ENCODE results near the gene GRK4. TPM values are rescaled to one million over a fixed set of nuclear protein-coding genes. Genes with fewer than 3 reads are reported as not detected.
"Not testable (repeated sequence)": the region's sequence is repeated elsewhere in the genome, so short reads cannot be mapped to it uniquely, and the experiment has no call there.

GRK4 gene
- total and polyA plus RNA-seq, 2 donors = 2.3 to 5.6 TPM

GRCh38 chr4:2954358-2955185, 8.8 kb upstream of the GRK4 start:
- H3K4me3 ChIP-seq (ENCODE audit: low read length in 2 of 2) = no peak overlapping the region
- H3K27ac ChIP-seq (ENCODE audit: low read depth in 1 of 2, low read length in 1 of 2) = peak overlapping the region in 1 of 2 donors; percentile 14
- H3K9me3 ChIP-seq (ENCODE audit: control insufficient read depth in 2 of 2, insufficient read depth in 1 of 2, low read length in 1 of 2) = no peaks in the 10 kb centered on the region
- DNase-seq (ENCODE audit: low read depth in 6 of 9, low spot score in 9 of 9) = peak in 1 of 9 donors; percentile 18
- H3K27me3 ChIP-seq (ENCODE audit: control insufficient read depth in 2 of 2, insufficient read depth in 1 of 2, low read length in 1 of 2) = no peaks in the 10 kb centered on the region
- no peaks in the 10 kb centered on the region for H3K4me1 ChIP-seq (ENCODE audit: control insufficient read depth in 2 of 2, insufficient read depth in 2 of 2, low read length in 2 of 2)
- WGBS = 95% methylated on average over 33 of the region's 33 CpGs
- H3K36me3 ChIP-seq (ENCODE audit: control insufficient read depth in 2 of 2, insufficient read depth in 2 of 2, low read length in 1 of 2) = peaks cover 63 to 82% of the 10 kb centered on the region in 2 donors

GRCh38 chr4:2955186-2956044, 8.0 kb upstream of the GRK4 start:
- H3K36me3 ChIP-seq (ENCODE audit: control insufficient read depth in 2 of 2, insufficient read depth in 2 of 2, low read length in 1 of 2) = peaks cover 54 to 73% of the 10 kb centered on the region in 2 donors
- not testable (repeated sequence) for H3K27ac ChIP-seq (ENCODE audit: low read depth in 1 of 2, low read length in 1 of 2); H3K4me3 ChIP-seq (ENCODE audit: low read length in 2 of 2); DNase-seq (ENCODE audit: low read depth in 6 of 9, low spot score in 9 of 9); H3K9me3 ChIP-seq (ENCODE audit: control insufficient read depth in 2 of 2, insufficient read depth in 1 of 2, low read length in 1 of 2); H3K4me1 ChIP-seq (ENCODE audit: control insufficient read depth in 2 of 2, insufficient read depth in 2 of 2, low read length in 2 of 2); H3K27me3 ChIP-seq (ENCODE audit: control insufficient read depth in 2 of 2, insufficient read depth in 1 of 2, low read length in 1 of 2)
- WGBS = 97% methylated on average over 44 of the region's 44 CpGs

GRCh38 chr4:2958446-2958845, 4.9 kb upstream of the GRK4 start:
- 90% methylated on average over 9 of the region's 9 CpGs for WGBS
- Histone ChIP-seq H3K9me3 (ENCODE audit: control insufficient read depth in 2 of 2, insufficient read depth in 1 of 2, low read length in 1 of 2) (no peaks in the 10 kb centered on the region), H3K36me3 (ENCODE audit: control insufficient read depth in 2 of 2, insufficient read depth in 2 of 2, low read length in 1 of 2) (peaks cover 32 to 44% of the 10 kb centered on the region in 2 donors), H3K4me1 (ENCODE audit: control insufficient read depth in 2 of 2, insufficient read depth in 2 of 2, low read length in 2 of 2) (peaks cover 0 to 17% of the 10 kb centered on the region in 2 donors), H3K27me3 (ENCODE audit: control insufficient read depth in 2 of 2, insufficient read depth in 1 of 2, low read length in 1 of 2) (no peaks in the 10 kb centered on the region), H3K4me3 (ENCODE audit: low read length in 2 of 2) (no peak overlapping the region), H3K27ac (ENCODE audit: low read depth in 1 of 2, low read length in 1 of 2) (no peak overlapping the region)
- no peak for DNase-seq (ENCODE audit: low read depth in 6 of 9, low spot score in 9 of 9)

- Histone ChIP-seq H3K4me1 (ENCODE audit: control insufficient read depth in 2 of 2, insufficient read depth in 2 of 2, low read length in 2 of 2) (peaks cover 7 to 23% of the 10 kb centered on the region in 2 donors), H3K36me3 (ENCODE audit: control insufficient read depth in 2 of 2, insufficient read depth in 2 of 2, low read length in 1 of 2) (peaks cover 16 to 30% of the 10 kb centered on the region in 2 donors)
- not testable (repeated sequence) for DNase-seq (ENCODE audit: low read depth in 6 of 9, low spot score in 9 of 9); H3K9me3 ChIP-seq (ENCODE audit: control insufficient read depth in 2 of 2, insufficient read depth in 1 of 2, low read length in 1 of 2); H3K4me3 ChIP-seq (ENCODE audit: low read length in 2 of 2); H3K27ac ChIP-seq (ENCODE audit: low read depth in 1 of 2, low read length in 1 of 2); H3K27me3 ChIP-seq (ENCODE audit: control insufficient read depth in 2 of 2, insufficient read depth in 1 of 2, low read length in 1 of 2)
- WGBS = 96% methylated on average over 4 of the region's 4 CpGs
Observed at GRCh38 chr4:2960450-2960849, 2.9 kb upstream of the GRK4 start.

- peaks cover 13 to 20% of the 10 kb centered on the region in 2 donors for H3K36me3 ChIP-seq (ENCODE audit: control insufficient read depth in 2 of 2, insufficient read depth in 2 of 2, low read length in 1 of 2)
- H3K27ac ChIP-seq (ENCODE audit: low read depth in 1 of 2, low read length in 1 of 2) = peak overlapping the region in 1 of 2 donors; percentile 86
- peaks cover 0 to 6% of the 10 kb centered on the region in 2 donors for H3K27me3 ChIP-seq (ENCODE audit: control insufficient read depth in 2 of 2, insufficient read depth in 1 of 2, low read length in 1 of 2)
- peaks cover 7 to 23% of the 10 kb centered on the region in 2 donors for H3K4me1 ChIP-seq (ENCODE audit: control insufficient read depth in 2 of 2, insufficient read depth in 2 of 2, low read length in 2 of 2)
- 90% methylated on average over 8 of the region's 8 CpGs for WGBS
- DNase-seq (ENCODE audit: low read depth in 6 of 9, low spot score in 9 of 9) = peak in 5 of 9 donors; percentile 19 to 50 (median 29)
- no peaks in the 10 kb centered on the region for H3K9me3 ChIP-seq (ENCODE audit: control insufficient read depth in 2 of 2, insufficient read depth in 1 of 2, low read length in 1 of 2)
- peak overlapping the region in 1 of 2 donors; percentile 88 for H3K4me3 ChIP-seq (ENCODE audit: low read length in 2 of 2)
Observed at GRCh38 chr4:2961421-2961810, 2.0 kb upstream of the GRK4 start.

- H3K36me3 ChIP-seq (ENCODE audit: control insufficient read depth in 2 of 2, insufficient read depth in 2 of 2, low read length in 1 of 2) = peaks cover 10 to 16% of the 10 kb centered on the region in 2 donors
- 60% methylated on average over 14 of the region's 14 CpGs for WGBS
- H3K27ac ChIP-seq (ENCODE audit: low read depth in 1 of 2, low read length in 1 of 2) = peak overlapping the region in 1 of 2 donors; percentile 86
- peak in 4 of 9 donors; percentile 23 to 57 (median 28) for DNase-seq (ENCODE audit: low read depth in 6 of 9, low spot score in 9 of 9)
- peaks cover 0 to 6% of the 10 kb centered on the region in 2 donors for H3K27me3 ChIP-seq (ENCODE audit: control insufficient read depth in 2 of 2, insufficient read depth in 1 of 2, low read length in 1 of 2)
- peaks cover 7 to 23% of the 10 kb centered on the region in 2 donors for H3K4me1 ChIP-seq (ENCODE audit: control insufficient read depth in 2 of 2, insufficient read depth in 2 of 2, low read length in 2 of 2)
- H3K4me3 ChIP-seq (ENCODE audit: low read length in 2 of 2) = peak overlapping the region; percentile 88
- no peaks in the 10 kb centered on the region for H3K9me3 ChIP-seq (ENCODE audit: control insufficient read depth in 2 of 2, insufficient read depth in 1 of 2, low read length in 1 of 2)
Observed at GRCh38 chr4:2961811-2962441, 1.4 kb upstream of the GRK4 start.

- peaks cover 6 to 10% of the 10 kb centered on the region in 2 donors for H3K36me3 ChIP-seq (ENCODE audit: control insufficient read depth in 2 of 2, insufficient read depth in 2 of 2, low read length in 1 of 2)
- under 1% methylated on average over 40 of the region's 40 CpGs for WGBS
- H3K27ac ChIP-seq (ENCODE audit: low read depth in 1 of 2, low read length in 1 of 2) = peak overlapping the region; percentile 86 to 91
- peaks cover 0 to 6% of the 10 kb centered on the region in 2 donors for H3K27me3 ChIP-seq (ENCODE audit: control insufficient read depth in 2 of 2, insufficient read depth in 1 of 2, low read length in 1 of 2)
- no peaks in the 10 kb centered on the region for H3K9me3 ChIP-seq (ENCODE audit: control insufficient read depth in 2 of 2, insufficient read depth in 1 of 2, low read length in 1 of 2)
- H3K4me1 ChIP-seq (ENCODE audit: control insufficient read depth in 2 of 2, insufficient read depth in 2 of 2, low read length in 2 of 2) = peaks cover 7 to 23% of the 10 kb centered on the region in 2 donors
- H3K4me3 ChIP-seq (ENCODE audit: low read length in 2 of 2) = peak overlapping the region; percentile 88
- DNase-seq (ENCODE audit: low read depth in 6 of 9, low spot score in 9 of 9) = peak in 3 of 9 donors; percentile 9 to 41 (median 14)
Observed at GRCh38 chr4:2962614-2963174, 677 bp upstream of the GRK4 start.

GRCh38 chr4:2963966-2964471, 648 bp downstream of the GRK4 start:
- peak in 2 of 9 donors; percentile 5 to 18 for DNase-seq (ENCODE audit: low read depth in 6 of 9, low spot score in 9 of 9)
- Histone ChIP-seq H3K27ac (ENCODE audit: low read depth in 1 of 2, low read length in 1 of 2) (no peak overlapping the region), H3K4me1 (ENCODE audit: control insufficient read depth in 2 of 2, insufficient read depth in 2 of 2, low read length in 2 of 2) (peaks cover 7 to 23% of the 10 kb centered on the region in 2 donors), H3K36me3 (ENCODE audit: control insufficient read depth in 2 of 2, insufficient read depth in 2 of 2, low read length in 1 of 2) (no peaks in the 10 kb centered on the region), H3K4me3 (ENCODE audit: low read length in 2 of 2) (peak overlapping the region; percentile 55 to 88), H3K27me3 (ENCODE audit: control insufficient read depth in 2 of 2, insufficient read depth in 1 of 2, low read length in 1 of 2) (peaks cover 0 to 6% of the 10 kb centered on the region in 2 donors), H3K9me3 (ENCODE audit: control insufficient read depth in 2 of 2, insufficient read depth in 1 of 2, low read length in 1 of 2) (no peaks in the 10 kb centered on the region)
- 2% methylated on average over 38 of the region's 38 CpGs for WGBS

All from thymus (tissue), 11 donors.